GM10266 (cell line): ENCODE data around the gene SPRY1.

Source experiments
- DNase-seq: peaks from one replicate; pipeline ENCODE4 v3.0.0; 2012; ENCODE audit errors: extremely low spot score
- CTCF ChIP-seq: IDR thresholded peaks from 2 replicates; pipeline ENCODE4 v1.5.1; 2012; ENCODE audit warnings: mild to moderate bottlenecking, low read depth; ENCODE audit not compliant: control insufficient read depth, insufficient read depth; ENCODE audit errors: missing control alignments

Gene SPRY1

GRCh38 chr4:123397144-123398065, 810 bp downstream of the SPRY1 start:
- DNase-seq: no peak
- TF ChIP-seq CTCF: no peak

GRCh38 chr4:123398066-123398852, 1.7 kb downstream of the SPRY1 start:
- peak; percentile 75 for DNase-seq
- TF ChIP-seq CTCF: peak; percentile 59

- TF ChIP-seq CTCF: peak; percentile 54
- no peak for DNase-seq
Observed at GRCh38 chr4:123398853-123399626, 2.4 kb downstream of the SPRY1 start.

GRCh38 chr4:123399627-123400358, 3.2 kb downstream of the SPRY1 start:
- TF ChIP-seq CTCF: no peak
- DNase-seq: no peak

GRCh38 chr4:123401271-123402120, 4.9 kb downstream of the SPRY1 start:
- no peak for DNase-seq
- no peak for TF ChIP-seq CTCF

GRCh38 chr4:123402121-123402465, 5.5 kb downstream of the SPRY1 start:
- no peak for TF ChIP-seq CTCF

More at GRCh38 chr4:123402121-123402465, 5.5 kb downstream of the SPRY1 start:
- DNase-seq: no peak
